ENCODE results near the gene NUP88. TPM values are rescaled to one million over a fixed set of nuclear protein-coding genes. Genes with fewer than 3 reads are reported as not detected.

Gene NUP88
- total RNA-seq, 1 experiment from 2014 or later = 93.2 TPM

DNA sequence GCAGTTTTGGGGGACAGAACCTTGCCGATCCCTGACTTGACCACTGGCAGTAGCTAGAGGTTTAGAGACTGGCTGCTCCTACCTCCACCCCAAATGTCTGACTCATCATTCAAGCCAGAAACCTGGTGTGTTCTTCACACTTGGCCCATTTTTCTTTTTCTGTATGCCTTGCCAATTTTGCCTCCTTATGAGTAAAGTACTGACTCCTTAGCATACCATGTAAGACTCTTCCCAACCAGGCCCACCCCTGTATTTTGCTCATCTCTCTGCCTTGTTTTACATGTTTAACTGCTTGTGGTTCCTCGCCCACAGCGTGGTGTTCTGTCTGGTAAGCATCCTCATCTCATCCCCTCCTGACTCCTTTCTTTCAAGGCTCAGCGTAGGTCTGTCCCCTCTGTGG lies 37.9 kb downstream of the NUP88 start:
- intact Hi-C loops (cut with micrococcal nuclease) = no loop called here
- ChIA-PET CTCF (interaction anchor here (0.9 kb wide), 1 partner anchor 57 kb away, joined by 3 read pairs; the partner anchor contains the start of gene C1QBP), RAD21 (ENCODE audit: low non-redundant PET in 1 of 2, low total read pairs in 2 of 2, uncharacterized antibody in 2 of 2, unreplicated experiment in 2 of 2) (no interaction called here), POLR2A (no interaction called here)
- ATAC-seq (no peak), DNase-seq (ENCODE audit: low read depth, low spot score) (no peak)
- Histone ChIP-seq H2AFZ (ENCODE audit: low read depth, low read length, poor library complexity, severe bottlenecking) (no peak overlapping the region), H3K4me3 (replicated peaks in 1 of 2; ENCODE audit: low read depth in 1 of 2, low read length in 2 of 2) (no peak overlapping the region), H3K27me3 (ENCODE audit: insufficient read depth, low read length) (no peaks in the 10 kb centered on the region), H3K9me3 (ENCODE audit: control insufficient read depth in 1 of 2, insufficient read depth in 1 of 2, low read depth in 1 of 2, low read length in 2 of 2) (no peaks in the 10 kb centered on the region), H3K9ac (ENCODE audit: low read length) (no peak overlapping the region), H3K9me2 (ENCODE audit: insufficient read depth) (no peaks in the 10 kb centered on the region), H3K4me1 (ENCODE audit: control insufficient read depth in 1 of 2, insufficient read depth in 2 of 2, low read length in 2 of 2) (no peaks in the 10 kb centered on the region), H3K36me3 (ENCODE audit: control insufficient read depth in 1 of 2, insufficient read depth in 2 of 2, low read length in 2 of 2) (peaks cover 57 to 61% of the 10 kb centered on the region in 2 experiments), H3K79me2 (ENCODE audit: insufficient read depth, low read length) (no peaks in the 10 kb centered on the region), H4K20me1 (ENCODE audit: insufficient read depth) (peaks cover 5% of the 10 kb centered on the region; the same call in 1 of the 2 replicates), H3K4me2 (ENCODE audit: low read length) (no peak overlapping the region), H3K27ac (ENCODE audit: low read depth, low read length) (no peak overlapping the region)
- no TSS peak for BruUV-seq (replicated peaks)
- TF ChIP-seq POLR2A (IDR thresholded peaks at IDR 0.05; ENCODE audit: borderline replicate concordance, extremely low read depth, insufficient read depth, insufficient read length) = no peak

DNA sequence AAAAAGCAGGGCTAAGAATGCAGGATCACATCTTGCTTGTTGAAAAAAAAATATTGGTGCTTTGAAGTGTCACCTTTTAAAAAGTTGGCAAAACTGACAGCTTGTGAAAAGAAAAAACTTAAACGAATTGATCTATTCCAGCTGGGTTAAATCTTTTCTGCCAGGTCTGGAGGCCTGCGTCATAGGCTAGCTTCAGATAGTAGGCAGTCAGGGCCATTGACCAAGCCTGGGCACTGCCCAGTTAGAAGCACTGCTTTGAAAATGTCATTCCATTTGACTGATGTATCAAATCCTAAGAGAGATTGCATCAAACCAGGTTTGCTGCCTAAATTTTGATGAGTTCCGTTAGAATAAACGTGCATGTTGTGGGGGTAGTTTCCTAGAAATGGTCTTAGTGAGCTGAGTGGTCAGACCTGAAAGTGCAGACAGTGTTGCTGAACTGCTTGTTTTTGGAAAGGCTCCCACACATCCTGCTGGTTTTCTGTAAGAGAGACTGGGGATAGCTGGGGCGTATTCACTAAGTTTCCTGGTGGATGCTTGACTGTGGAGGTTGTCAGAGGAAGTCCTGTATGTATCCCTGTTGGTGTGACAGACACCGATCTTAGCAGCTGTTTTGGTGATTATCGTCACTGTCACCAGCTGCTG lies 38.8 kb downstream of the NUP88 start:
- POLR2A ChIA-PET = interaction anchor here (0.6 kb wide), 1 partner anchor 45 kb away, joined by 3 read pairs; no protein-coding TSS in a partner anchor
- RAD21 ChIA-PET (ENCODE audit: low non-redundant PET in 1 of 2, low total read pairs in 2 of 2, uncharacterized antibody in 2 of 2, unreplicated experiment in 2 of 2) = no interaction called here
- ATAC-seq (no peak), DNase-seq (ENCODE audit: low read depth, low spot score) (no peak)
- intact Hi-C loops (cut with micrococcal nuclease) = no loop called here
- Histone ChIP-seq H3K79me2 (ENCODE audit: insufficient read depth, low read length) (no peaks in the 10 kb centered on the region), H3K36me3 (ENCODE audit: control insufficient read depth in 1 of 2, insufficient read depth in 2 of 2, low read length in 2 of 2) (peaks cover 50 to 53% of the 10 kb centered on the region in 2 experiments), H3K4me1 (ENCODE audit: control insufficient read depth in 1 of 2, insufficient read depth in 2 of 2, low read length in 2 of 2) (no peaks in the 10 kb centered on the region), H2AFZ (ENCODE audit: low read depth, low read length, poor library complexity, severe bottlenecking) (no peak overlapping the region), H3K4me2 (ENCODE audit: low read length) (no peak overlapping the region), H3K27me3 (ENCODE audit: insufficient read depth, low read length) (no peaks in the 10 kb centered on the region), H3K9ac (ENCODE audit: low read length) (no peak overlapping the region), H3K27ac (ENCODE audit: low read depth, low read length) (no peak overlapping the region), H3K9me2 (ENCODE audit: insufficient read depth) (no peaks in the 10 kb centered on the region), H3K4me3 (replicated peaks in 1 of 2; ENCODE audit: low read depth in 1 of 2, low read length in 2 of 2) (no peak overlapping the region), H4K20me1 (ENCODE audit: insufficient read depth) (peaks cover 1% of the 10 kb centered on the region; the same call in 1 of the 2 replicates), H3K9me3 (ENCODE audit: control insufficient read depth in 1 of 2, insufficient read depth in 1 of 2, low read depth in 1 of 2, low read length in 2 of 2) (no peaks in the 10 kb centered on the region)
- CTCF ChIA-PET = interaction anchor here (0.9 kb wide), 1 partner anchor 58 kb away, joined by 3 read pairs; the partner anchor contains the start of gene C1QBP
- no TSS peak for BruUV-seq (replicated peaks)
- TF ChIP-seq SIN3A (IDR thresholded peaks at IDR 0.05; ENCODE audit: low read depth) (no peak), EGR1 (IDR thresholded peaks at IDR 0.05; ENCODE audit: low read depth) (no peak), RAD21 (IDR thresholded peaks at IDR 0.05; ENCODE audit: low read depth) (no peak)
- TF ChIP-seq, protein P1, sequence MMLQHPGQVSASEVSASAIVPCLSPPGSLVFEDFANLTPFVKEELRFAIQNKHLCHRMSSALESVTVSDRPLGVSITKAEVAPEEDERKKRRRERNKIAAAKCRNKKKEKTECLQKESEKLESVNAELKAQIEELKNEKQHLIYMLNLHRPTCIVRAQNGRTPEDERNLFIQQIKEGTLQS (IDR thresholded peaks at IDR 0.05) = no peak
- TF ChIP-seq, protein P2, sequence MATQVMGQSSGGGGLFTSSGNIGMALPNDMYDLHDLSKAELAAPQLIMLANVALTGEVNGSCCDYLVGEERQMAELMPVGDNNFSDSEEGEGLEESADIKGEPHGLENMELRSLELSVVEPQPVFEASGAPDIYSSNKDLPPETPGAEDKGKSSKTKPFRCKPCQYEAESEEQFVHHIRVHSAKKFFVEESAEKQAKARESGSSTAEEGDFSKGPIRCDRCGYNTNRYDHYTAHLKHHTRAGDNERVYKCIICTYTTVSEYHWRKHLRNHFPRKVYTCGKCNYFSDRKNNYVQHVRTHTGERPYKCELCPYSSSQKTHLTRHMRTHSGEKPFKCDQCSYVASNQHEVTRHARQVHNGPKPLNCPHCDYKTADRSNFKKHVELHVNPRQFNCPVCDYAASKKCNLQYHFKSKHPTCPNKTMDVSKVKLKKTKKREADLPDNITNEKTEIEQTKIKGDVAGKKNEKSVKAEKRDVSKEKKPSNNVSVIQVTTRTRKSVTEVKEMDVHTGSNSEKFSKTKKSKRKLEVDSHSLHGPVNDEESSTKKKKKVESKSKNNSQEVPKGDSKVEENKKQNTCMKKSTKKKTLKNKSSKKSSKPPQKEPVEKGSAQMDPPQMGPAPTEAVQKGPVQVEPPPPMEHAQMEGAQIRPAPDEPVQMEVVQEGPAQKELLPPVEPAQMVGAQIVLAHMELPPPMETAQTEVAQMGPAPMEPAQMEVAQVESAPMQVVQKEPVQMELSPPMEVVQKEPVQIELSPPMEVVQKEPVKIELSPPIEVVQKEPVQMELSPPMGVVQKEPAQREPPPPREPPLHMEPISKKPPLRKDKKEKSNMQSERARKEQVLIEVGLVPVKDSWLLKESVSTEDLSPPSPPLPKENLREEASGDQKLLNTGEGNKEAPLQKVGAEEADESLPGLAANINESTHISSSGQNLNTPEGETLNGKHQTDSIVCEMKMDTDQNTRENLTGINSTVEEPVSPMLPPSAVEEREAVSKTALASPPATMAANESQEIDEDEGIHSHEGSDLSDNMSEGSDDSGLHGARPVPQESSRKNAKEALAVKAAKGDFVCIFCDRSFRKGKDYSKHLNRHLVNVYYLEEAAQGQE (IDR thresholded peaks at IDR 0.05; ENCODE audit: low read depth) = no peak

All from HCT116 (cell line).